ENCODE data around the gene DNHD1. TPM values are rescaled to one million over a fixed set of nuclear protein-coding genes. Genes with fewer than 3 reads are reported as not detected.

The DNHD1 gene
- total RNA-seq, 1 donor from 2014 or later = 1.3 TPM

DNA sequence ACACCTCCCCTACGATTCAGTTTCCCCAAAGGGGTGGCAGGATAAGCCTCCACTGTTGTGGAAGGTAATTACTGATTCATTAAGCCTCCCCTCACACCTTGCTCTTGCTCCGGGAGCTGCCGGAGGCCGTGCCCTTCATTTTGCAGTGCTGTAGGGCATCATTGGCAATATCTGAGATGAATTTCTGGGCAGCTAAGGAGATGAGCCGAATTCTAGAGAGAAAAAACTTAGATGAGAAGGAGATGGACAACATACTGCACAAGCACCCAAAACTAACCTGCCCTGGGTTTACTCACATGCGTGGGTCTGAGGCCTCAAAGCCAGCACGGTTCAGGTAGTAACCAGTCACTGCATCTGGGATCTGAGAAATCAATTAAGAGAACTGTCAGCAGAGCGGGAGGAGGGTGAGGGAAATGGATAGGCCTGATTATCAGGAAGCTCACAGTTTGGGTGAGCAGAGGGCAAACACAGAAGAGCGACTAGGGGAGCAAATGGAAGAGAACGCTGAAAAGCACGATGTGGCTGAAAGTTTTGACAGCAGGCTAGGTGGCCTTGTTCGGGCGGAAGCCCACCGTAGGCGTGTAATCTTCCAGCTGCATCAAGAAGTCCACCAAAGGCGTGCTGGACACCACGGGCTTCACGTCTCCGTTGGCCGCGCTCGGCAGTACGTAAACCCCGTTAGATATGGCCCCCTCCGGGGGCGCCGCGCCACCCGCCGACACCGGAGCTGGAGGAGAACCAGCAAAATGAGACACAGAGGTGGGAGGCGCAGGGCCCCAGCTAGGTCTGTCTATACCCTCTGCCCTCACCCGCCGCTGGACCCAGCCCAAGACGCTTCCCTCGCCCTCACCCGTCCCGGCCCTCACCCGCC is 114.2 kb downstream of the DNHD1 start:
- peak in 1 of 2 donors; percentile 41 for DNase-seq (ENCODE audit: low read depth in 2 of 2)

DNA sequence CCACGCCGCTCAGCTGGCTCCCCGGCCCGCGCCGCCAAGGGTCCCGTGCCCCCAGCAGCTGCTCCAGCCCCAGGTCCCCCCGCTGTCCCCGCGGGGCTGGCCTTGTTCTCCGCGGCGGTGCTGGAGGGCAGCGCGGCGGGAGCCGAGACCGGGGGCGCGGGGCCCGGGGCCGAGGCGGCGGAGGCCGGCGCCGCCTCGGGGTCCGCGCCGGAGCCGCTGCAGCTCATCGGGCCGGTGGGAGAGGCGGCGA is 114.8 kb downstream of the DNHD1 start:
- DNase-seq (ENCODE audit: low read depth in 2 of 2) = no peak

DNA sequence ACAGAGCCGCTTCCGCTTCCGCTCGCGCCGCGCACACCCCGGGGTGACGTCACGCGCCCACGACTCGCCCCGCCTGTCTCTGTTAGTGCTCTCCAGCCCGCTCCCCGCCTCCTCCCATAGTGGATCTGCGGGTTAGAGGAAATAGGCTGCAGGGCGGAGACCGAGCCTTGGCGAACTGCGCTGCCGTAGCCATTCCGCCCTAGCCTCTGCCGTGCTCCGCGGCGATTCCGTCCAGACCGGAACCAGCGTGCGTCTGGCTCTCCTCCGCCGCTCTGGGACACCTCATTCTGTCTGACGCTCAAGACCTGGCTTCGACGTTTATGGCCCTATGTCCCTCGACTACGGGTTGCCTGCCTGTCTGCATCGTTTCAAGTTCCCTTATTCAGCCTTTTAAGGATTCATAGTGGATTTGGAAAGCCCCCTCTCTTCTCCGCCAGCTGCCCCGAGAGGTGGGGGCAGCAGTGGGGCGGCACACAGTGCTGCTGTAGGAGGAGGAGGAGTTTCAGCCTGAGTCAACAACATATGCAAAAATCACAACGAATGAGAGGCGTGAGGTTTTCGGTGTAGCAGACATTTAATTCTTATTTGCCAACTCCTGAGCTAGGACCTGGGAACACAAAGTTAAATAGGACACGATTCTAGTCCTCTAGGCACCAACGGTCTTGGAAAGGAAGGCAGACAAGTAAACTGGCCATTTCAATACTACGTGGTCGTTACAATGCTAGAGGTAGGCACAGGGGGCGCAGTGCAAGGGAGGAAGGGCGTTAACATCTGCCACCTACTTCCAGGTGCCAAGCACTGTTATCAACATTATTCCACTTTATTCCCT is 115.3 kb downstream of the DNHD1 start, which contains the start of gene TAF10:
TSS of gene TAF10 (minus strand) at position 4 of the 829 bp plus-strand sequence. CDS start 27 bp downstream, outside the sequence.
- peak; percentile 89 to 97 for DNase-seq (ENCODE audit: low read depth in 2 of 2)

DNA sequence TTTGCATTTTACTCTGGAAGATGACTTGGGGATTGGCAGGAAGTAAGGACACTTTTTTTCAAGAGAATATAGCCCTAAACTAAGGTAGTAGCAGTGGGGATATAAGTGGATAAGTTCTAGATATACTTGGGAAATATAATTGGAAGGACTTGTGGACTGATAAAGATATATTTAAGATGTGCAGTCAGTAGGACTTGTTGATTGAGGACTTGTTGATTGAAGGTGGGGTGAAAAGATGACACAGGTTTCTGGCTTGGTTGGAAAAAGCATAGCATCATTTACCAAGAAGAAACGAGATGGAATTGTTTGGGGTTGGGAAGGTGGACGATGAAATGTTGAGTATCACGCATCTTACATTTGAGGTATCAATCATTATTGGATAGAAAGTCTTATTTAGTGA is 116.4 kb downstream of the DNHD1 start:
- DNase-seq (ENCODE audit: low read depth in 2 of 2) = no peak

DNA sequence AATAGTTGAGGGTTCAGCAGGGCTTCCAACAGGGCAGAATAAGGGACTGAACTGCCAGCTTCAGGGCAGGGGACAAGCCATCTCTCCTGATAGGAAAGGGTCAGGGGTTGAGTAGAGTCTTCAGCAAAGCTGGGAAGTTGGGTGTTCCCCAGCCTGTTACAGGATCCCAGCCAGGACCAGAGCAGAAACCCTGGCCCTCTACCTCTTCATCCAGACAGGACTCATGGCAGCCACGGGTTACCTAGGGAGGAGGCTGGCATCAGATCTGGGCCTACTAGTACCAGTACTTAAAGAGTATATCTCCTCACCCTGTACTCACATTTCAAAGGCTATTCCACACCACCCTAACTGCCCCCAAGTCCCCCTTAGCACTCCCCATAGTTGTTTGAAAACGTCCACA is 117.4 kb downstream of the DNHD1 start:
- DNase-seq (ENCODE audit: low read depth in 2 of 2) = no peak

DNA sequence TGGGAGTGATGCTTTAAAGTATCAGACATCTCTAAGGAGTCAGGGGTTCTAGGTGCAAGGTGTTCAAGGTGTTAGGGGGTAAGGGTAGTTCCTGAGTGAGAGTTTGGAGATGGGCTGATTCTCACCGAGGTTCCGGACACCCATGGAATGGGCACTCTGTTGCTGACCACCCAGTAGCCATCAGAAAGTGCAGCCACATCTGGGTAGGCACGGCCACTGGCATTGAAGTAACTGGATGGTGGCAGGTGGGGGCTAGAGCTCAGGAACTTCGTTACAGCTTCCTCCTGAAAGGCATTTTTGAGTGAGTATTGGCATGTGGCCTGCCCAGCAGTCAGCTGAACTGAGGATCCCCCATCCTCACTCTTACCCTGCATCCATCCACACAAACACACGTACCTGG is 118.0 kb downstream of the DNHD1 start:
- no peak for DNase-seq (ENCODE audit: low read depth in 2 of 2)

DNA sequence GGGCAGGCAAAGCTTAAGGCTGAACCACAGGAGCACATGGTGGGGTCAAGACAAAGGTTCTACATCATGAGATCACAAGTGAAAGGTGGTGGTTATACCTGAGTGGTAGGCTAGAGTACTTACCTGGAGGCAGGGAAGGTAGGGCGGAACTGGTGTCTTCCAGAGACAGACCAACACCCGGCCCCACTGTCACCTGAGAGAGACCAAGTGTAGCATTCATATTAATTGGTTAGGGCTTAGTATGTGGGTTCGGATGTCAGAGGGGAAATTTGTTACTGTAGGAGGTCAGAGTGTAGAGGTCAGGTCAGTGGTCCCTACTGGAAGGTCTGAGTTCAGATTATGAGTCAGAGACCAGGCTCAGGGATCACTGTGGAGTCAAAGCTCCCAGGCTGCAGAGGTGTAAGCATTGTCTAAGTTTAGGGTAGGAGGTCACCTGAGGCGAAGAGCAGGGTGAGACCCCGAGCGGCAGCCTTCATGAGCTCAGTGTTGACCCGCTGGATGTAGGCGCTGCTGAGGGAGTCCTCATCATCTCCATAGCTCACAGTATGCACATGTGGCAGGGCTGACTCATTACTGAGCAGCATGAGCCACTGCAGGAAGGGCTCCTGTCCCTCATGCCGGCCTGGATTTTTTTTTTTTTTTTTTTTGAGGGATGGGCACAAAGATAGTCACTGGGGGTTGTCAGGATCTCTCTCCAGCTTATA is 119.0 kb downstream of the DNHD1 start:
- peak in 1 of 2 donors; percentile 20 for DNase-seq (ENCODE audit: low read depth in 2 of 2)

DNA sequence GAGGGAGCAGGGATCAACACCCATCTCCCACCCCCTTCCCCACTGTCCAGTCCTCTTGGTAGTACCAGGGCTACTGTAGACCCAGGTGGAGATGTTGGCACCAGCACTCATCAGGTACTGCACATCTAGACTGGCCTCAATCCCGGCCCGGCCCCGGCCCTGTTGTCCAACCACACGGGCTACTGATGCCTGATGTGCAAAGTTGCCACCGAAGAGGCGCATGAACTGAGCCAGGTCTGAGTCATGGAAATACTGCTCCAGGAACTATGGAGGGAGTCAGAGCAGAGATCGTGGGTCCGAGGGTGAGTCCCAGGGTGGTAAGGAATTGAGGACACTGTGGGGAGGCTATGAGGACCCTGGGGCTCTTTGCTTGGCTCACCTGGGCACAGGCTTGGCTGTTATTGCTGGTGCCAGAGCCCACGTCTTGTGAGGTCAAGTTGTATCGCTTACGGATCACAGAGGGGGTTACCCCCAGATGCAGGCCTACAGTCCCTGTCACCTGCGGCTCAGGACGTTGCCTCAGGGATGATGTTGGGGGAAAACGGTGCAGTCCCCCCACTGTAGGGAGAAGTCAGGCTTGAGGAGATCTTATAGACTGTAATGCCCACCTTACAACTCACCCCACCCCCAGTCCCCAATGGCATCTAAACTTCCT is 119.6 kb downstream of the DNHD1 start:
- no peak for DNase-seq (ENCODE audit: low read depth in 2 of 2)

DNA sequence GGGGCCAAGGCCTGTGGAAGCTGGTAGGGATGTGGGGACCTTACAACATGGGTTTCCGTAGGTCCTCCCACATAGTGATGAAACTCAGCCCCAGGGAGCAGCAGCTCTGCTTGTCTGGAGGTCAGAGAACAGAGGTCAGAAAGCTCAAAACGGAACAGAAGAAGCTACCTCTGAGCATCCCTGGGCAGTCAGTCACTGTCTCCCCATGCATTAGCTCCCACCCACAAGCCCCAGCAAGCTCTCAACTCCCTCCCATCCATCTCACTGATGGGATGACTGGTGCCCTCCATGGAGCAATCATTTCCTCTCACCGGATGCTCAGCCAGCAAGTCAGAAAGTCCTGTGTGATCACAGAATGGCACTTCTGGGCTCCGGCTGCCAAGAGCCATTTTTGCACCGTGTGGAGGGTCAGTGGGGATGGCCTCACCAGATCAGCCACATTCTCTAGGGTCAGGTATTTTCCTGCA is 120.3 kb downstream of the DNHD1 start:
- DNase-seq (ENCODE audit: low read depth in 2 of 2) = peak; percentile 76 to 78

DNA sequence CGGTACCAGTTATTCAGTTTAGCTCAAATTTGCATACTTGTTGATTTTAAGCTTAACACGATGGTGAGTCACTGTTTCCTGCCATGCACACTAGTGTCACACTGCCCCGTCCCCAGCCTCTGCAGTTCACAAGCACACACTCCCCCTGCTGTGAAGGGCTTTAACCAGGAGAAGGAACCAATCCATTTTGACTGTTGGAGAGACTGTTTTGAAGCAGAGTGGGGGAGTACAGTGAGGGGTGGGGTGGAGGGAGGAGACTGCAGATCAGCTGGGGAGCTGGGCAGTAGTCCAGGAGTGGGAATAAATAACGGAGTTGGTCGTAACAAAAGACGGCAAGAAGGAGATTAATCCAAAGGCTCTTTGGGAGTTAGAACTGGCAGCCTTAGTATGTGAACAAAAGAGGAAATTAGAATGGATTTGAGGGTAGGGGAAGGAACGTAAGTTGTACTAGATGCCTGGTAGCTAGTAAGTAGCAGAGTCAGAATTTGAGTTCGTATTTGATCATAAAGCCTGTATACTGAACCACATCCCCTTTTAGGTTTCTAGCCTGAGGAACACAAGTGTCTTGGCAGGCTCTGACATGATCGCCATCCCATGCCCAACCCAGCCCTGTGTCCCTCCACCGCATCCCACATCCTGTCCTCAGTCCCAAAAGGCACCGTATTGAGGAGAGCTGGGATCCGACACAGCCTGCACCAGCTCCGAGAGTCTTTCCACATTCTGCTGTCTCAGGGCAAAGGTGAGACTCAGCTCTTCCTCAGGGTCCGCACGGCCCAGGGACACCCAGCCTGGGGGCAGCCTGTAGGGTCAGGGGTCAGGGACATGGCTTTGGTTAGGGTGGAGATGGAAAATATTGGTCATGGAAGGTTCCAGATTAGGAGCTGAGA is 121.3 kb downstream of the DNHD1 start:
- peak; percentile 91 to 96 for DNase-seq (ENCODE audit: low read depth in 2 of 2)

DNA sequence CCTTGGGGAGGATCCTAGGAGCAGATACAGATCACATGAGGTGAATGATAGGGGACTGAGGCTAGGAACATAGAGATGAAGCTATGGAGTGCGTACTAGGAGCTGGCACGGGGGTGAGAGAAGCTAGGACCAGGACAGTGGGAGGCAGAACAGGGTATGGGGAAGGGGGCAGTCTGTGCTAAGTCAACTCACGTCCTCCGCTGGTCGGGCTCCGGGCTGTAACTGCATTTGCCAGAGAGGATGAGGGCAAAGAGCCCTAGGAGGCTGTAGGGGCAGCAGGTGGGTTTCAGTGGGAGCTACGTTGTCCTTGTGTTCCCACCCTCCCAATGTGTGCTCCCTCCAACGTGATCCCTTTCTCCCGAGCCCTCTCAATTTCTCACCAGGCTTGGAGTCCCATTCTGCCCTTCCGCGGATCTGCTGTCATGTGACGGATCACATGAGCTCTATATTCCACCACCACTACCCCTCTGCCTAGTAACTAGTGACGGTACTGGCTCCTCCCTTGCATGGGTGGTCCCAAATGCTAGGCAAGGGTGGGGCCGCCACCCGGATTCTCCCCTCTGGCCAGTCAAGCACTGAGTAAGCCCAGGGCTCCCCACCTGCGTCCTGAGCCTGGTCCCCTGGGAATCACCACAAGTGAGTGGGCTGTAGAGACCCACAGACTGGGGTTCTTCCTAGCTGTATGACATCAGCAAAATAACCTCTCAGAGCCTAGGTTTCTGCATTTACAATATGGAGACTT is 122.1 kb downstream of the DNHD1 start, which contains the start of gene TPP1:
TSS of gene TPP1 (minus strand) at position 419 of the 742 bp plus-strand sequence. CDS start at position 397, 22 bp downstream.
- peak; percentile 93 to 97 for DNase-seq (ENCODE audit: low read depth in 2 of 2)

DNA sequence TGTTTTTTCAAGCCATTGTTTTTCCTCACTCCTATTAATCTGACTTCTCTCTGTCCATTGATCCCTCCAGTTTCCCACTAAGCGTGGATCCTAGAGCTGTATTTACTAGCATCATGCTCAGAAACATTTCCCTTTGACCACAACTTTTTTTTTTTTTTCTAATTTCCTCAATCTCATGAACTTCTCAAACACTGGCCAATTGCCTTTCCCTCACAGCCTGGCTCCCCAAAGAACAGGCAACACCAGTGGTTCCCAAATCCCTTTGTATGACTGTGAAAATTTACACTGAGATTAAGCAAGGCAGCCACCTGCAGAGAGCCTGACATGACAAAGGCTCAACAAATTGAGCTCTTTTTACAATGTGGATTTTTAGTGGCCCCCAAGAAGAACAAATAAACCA is 123.6 kb downstream of the DNHD1 start:
- no peak for DNase-seq (ENCODE audit: low read depth in 2 of 2)

Other genes with a start within 250 kb of the DNHD1 start
- not detected in 2 replicates for gene CCKBR, start 237.4 kb upstream of the DNHD1 start, total RNA-seq
- 106 and 127 TPM in 2 replicates for gene CAVIN3, start 176.8 kb upstream of the DNHD1 start, total RNA-seq
- 13.7 and 20.7 TPM in 2 replicates for gene SMPD1, start 106.8 kb upstream of the DNHD1 start, total RNA-seq
- 23.1 and 34.4 TPM in 2 replicates for gene APBB1, start 78.2 kb upstream of the DNHD1 start, total RNA-seq
- gene HPX, start 56.3 kb upstream of the DNHD1 start, total RNA-seq = 0.13 and 0.25 TPM in 2 replicates
- 15.3 and 23.3 TPM in 2 replicates for gene TRIM3, start 23.3 kb upstream of the DNHD1 start, total RNA-seq
- 34.1 and 40.2 TPM in 2 replicates for gene ARFIP2, start 15.9 kb upstream of the DNHD1 start, total RNA-seq
- 21.4 and 30.5 TPM in 2 replicates for gene TIMM10B, start 15.8 kb upstream of the DNHD1 start, total RNA-seq
- 8.1 and 9.2 TPM in 2 replicates for gene RRP8, start 106.3 kb downstream of the DNHD1 start, total RNA-seq
- gene ILK, start 106.5 kb downstream of the DNHD1 start, total RNA-seq = 111 and 145 TPM in 2 replicates
- 25.2 and 28.6 TPM in 2 replicates for gene TAF10, start 114.9 kb downstream of the DNHD1 start, total RNA-seq
- gene TPP1, start 122.1 kb downstream of the DNHD1 start, total RNA-seq = 46.2 and 154 TPM in 2 replicates
- 21.4 and 54.1 TPM in 2 replicates for gene DCHS1, start 158.5 kb downstream of the DNHD1 start, total RNA-seq
- gene MRPL17, start 186.1 kb downstream of the DNHD1 start, total RNA-seq = 40.6 and 51.2 TPM in 2 replicates